ELR (cell line): Measurements from ENCODE around the gene FBXL5.

Source experiments
- DNase-seq: peaks from one replicate; pipeline ENCODE4 v3.0.0-alpha.2; 2015; ENCODE audit warnings: low read depth

FBXL5 gene, protein sequence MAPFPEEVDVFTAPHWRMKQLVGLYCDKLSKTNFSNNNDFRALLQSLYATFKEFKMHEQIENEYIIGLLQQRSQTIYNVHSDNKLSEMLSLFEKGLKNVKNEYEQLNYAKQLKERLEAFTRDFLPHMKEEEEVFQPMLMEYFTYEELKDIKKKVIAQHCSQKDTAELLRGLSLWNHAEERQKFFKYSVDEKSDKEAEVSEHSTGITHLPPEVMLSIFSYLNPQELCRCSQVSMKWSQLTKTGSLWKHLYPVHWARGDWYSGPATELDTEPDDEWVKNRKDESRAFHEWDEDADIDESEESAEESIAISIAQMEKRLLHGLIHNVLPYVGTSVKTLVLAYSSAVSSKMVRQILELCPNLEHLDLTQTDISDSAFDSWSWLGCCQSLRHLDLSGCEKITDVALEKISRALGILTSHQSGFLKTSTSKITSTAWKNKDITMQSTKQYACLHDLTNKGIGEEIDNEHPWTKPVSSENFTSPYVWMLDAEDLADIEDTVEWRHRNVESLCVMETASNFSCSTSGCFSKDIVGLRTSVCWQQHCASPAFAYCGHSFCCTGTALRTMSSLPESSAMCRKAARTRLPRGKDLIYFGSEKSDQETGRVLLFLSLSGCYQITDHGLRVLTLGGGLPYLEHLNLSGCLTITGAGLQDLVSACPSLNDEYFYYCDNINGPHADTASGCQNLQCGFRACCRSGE

DNA sequence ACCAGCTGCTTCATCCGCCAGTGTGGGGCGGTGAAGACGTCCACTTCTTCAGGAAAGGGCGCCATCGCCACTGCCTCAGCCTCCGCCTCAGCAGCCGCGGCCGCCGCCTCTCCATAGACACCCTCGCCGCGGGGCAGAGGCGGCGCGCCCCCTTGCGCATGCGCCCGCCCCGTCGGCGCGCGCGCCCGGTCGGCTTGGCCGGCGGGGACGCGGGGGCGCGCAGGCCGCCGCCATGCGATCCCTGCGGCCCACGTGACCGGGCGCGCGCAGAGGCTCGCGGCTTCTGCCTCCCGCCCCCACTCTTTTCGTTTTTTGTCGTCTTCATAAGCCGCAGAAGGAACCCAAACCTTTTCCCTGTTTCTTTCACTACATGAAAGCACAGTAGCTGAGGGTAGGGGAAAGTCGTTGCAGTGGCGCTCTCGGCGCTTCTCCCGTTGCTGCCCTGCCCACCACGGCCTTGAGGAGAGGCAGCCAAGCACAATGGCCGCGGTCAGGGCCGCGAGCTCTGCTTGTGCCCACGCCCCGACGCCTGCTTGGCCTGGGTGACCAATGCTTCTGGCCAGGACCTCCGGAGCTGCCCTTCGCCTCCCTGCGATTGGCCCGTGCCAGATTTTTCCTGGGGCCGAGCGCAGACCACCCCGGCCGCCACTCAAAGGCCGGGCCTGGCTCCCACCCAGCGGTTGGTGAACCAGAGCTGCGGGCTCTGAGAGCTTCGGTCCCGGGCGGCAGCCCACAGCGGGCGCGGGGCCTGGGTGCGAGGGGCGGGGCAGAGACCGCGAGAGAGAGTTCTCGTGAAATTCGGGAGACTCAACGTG lies at the start of gene FBXL5:
Gene FBXL5 (minus strand): TSS at position 135 of the 815 bp plus-strand sequence. CDS start 70 bp downstream, at position 65.
- peak; percentile 84 for DNase-seq

DNA sequence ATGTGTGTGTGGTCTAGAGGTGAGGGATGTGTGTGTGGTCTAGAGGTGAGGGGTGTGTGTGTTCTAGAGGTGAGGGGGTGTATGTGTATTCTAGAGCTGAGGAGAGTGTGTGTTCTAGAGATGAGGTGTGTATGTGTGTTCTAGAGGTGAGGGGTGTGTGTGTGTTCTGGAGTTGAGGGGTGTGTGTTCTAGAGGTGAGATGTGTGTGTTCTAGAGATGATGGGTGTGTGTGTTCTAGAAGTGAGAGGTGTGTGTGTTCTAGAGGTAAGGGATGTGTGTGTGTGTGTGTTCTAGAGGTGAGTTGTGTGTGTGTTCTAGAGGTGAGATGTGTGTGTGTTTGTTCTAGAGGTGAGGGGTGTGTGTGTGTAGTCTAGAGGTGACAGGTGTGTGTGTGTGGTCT lies 49.0 kb upstream of the FBXL5 start:
- no peak for DNase-seq

DNA sequence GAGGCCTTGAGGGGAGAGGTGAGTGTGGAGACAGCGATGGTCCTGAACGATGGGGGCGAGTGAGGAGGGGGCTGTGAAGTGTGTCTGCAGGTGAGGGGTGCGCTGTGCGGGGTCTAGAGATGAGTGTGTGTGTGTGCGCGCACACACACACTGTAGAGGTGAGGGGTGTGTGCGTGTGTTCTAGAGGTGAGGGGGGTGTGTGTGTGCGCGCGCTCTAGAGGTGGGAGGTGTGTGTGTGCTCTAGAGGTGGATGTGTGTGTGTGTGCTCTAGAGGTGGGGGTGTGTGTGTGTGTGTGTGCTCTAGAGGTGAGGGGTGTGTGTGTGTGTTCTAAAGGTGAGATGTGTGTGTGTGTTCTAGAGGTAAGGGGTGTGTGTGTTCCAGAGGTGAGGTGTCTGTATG lies 48.3 kb upstream of the FBXL5 start:
- DNase-seq, result no peak

DNA sequence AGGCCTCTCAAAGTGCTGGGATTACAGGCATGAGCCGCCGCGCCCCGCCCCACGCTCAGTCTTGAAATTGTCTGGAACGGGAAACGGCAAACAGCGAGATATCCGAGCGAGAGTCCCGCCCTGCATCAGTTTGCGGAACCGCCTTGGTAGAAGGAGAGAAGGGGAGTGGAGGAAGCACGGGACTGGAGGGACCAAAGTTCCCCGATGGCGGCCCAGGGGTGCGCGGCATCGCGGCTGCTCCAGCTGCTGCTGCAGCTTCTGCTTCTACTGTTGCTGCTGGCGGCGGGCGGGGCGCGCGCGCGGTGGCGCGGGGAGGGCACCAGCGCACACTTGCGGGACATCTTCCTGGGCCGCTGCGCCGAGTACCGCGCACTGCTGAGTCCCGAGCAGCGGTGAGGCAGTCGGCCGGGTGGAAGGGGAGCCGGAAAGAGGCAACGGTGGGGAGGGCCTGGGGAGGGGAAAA lies 47.8 kb upstream of the FBXL5 start, which contains the start of gene BST1:
Gene BST1 (plus strand): TSS at position 125 of the 463 bp plus-strand sequence. CDS start 80 bp downstream, at position 205.
- peak; percentile 46 for DNase-seq

DNA sequence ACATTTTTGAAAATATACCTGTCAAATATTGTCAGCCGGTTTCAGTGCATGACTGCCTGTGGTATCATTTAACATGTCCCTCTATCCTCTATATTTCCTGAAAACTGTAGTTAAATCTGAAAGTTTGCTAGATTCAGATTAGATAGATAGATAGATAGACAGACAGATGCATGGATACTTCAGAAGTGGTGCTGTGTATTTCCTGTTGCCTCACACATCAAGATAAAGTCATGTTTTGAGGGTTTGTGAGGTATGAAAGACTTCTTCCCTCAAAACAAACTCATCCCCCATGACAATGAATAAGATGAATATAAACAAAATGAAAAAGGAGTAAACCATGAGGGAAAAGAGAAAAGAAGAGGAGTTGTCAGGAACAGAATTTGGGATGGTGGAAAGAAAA lies 41.7 kb upstream of the FBXL5 start:
- no peak for DNase-seq

DNA sequence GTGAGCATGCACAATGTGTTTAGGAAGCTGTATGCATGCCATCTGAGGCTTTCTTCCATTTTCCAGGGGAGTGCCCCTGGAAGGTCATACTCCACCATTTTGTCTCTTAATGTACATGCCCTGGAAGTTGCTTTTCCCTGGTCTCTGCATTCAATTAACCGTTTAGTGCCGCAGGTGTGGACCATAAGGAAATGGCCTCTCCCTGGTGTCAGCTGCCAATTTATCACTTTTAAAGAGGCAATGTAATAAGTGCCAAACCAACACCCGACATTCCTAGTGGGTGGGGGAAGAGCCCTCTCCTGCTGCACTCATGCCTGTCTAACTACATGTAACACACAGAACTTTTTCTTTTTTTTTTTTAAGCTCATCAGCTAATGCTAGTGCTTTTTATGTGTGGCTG lies 40.6 kb upstream of the FBXL5 start:
- no peak for DNase-seq

DNA sequence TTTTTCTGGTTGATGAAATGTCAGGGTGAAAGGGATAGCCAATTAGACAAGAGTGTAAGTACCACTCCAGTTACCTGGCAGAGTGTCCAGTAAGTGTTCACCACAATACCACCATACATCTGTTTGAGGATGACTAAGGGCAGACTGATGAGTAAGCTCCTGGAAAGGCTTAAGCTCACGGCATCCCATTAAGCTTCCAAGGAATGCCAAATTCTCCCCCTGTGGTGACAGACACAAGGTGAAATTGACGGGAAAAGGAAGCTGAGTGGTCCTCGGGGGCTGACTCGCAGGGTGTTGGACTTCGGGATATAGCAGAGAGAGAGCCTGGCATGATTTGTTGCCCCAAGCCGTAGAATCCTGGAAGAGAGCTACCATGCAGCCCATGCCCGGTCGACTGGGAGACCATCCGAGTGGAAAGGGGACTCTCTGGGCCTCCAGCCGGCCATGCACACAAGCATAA lies 40.1 kb upstream of the FBXL5 start:
- DNase-seq, result peak; percentile 98

DNA sequence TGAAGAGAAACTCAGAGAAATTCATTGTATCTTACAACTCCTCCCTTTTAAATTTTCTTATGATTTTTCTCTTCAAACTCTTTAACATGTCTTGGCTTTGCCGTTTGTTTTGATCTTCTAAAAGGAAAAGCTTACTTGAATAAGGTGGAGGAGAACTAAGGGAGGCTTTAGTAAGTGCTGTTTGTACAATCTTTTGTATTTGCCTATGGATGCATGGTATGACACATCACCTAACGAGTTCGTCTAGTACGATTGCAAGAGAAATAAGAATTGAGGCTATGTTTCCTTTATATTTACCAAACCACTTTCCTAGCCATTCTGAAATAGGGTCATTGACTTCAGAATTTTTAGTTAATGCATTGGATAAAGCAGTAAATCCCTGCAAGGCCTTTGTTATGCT lies 39.3 kb upstream of the FBXL5 start:
- no peak for DNase-seq

DNA sequence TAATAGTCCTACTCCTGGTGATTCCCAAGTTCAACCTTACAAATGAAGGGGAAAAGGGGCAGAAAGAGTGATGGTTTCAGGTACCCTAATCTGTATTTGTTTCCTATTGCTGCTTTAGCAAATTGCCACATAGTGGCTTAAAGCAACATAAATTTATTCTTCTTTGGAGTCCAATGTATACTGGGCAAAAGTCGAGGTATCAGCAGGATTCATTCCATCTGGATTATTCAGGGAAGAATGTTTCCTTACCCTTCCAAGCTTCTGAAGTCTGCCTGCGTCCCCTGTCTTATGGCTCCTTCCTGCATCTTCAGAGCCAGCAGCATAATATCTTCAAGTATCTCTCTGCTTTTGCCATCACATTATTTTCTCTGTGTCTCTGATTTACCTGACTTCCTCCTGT lies 37.4 kb upstream of the FBXL5 start:
- DNase-seq, result no peak

DNA sequence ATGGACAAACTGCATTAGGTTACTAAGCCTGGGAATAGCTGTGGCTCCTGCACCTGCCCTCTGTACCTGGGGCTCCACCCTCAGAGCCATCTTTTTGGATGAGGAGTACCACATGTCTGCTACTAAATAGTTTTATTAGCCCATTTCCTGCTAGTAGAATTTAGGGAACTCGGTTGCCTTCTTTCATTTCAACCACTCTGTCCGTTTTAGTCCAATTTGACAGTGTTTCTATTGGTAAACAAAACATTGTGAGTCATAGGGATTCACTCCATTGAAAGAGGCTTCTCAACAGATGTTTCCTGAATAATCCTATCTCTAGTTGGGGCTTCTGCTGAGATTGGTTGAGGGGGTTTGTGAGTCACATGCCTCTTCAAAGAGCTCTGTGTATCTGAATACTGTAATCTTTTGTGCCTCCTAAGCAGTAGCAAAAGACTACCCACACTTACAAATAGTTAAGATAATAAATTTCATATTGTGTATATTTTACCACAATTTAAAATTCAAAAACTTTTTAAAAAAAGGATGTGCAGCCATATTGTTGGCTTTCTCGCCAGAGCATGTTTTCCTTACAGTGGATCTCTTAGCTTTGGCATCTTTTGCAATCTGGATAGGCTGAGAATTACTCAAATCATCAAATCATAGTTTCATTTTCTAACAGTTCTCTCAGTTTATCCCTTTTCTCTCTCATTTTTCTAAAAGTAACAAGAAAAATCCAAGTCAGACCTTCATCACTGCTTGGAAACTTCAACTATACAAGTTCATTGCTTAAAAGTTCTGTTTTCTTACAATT lies 36.4 kb upstream of the FBXL5 start:
- DNase-seq, result peak; percentile 93

DNA sequence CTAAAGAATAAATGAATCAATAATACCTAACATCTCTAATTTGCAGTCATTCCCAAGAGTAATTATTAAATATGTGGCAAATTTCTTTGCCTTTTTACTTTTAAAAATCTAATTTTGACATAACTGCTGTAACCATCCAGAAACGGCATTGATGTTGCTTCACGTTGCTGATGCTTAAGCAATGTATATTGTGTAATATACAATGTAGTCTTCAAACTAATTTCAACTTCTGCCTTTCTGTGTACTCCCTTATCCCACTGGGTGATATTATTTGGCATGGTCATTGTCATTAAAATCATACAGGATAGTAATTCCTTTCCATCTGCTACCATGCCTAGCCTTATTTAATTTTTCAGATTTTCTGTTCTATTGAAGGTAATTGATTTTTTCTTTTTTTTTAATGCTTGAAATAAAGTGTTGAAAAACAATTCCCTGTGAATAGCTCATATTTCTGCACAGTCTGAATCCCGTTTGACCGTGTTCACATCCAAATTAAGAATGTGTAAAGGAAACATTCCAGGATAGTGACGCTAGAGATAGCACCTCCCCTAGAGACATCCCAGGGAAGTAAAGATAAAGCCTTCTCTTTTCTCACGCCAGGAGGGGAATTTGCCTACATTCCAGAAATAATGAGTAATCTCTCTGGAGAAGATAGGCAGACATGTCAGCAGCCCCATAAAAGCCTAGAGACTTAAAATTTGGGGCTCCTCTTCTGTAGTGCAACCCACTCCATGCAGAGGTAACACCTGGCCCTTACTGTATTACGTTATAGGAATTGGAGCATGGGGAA lies 35.1 kb upstream of the FBXL5 start:
- DNase-seq, result peak; percentile 97

DNA sequence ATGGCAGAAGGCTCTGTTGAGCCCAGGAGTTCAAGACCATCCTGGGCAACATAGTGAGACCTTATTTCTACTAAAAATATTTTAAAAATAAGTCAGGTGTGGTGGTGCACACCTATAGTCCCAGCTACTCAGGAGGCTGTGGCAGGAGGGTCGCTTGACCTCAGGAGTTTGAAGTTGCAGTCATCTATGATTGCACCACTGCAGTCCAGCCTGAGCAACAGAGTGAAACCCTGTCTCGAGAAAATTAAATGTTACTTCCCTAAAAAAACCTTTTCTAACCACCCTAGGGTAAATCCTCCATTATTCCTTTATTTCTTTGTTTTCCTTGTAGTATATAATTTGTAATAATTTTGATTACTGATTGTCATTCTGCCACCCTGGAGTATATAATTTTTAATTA lies 34.4 kb upstream of the FBXL5 start:
- peak; percentile 49 for DNase-seq

DNA sequence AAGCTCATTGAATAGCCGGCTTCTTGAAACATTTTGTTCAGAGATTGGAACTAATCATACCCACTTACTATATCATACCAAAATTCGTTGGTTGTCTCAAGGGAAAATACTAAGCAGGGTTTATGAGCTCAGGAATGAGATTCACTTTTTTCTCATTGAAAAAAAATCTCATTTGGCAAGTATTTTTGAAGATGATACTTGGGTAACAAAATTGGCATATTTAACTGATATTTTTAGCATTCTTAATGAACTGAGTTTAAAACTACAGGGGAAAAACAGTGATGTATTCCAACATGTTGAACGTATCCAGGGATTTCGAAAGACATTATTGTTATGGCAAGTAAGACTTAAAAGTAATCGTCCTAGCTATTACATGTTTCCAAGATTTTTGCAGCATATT lies 32.9 kb upstream of the FBXL5 start:
- no peak for DNase-seq

DNA sequence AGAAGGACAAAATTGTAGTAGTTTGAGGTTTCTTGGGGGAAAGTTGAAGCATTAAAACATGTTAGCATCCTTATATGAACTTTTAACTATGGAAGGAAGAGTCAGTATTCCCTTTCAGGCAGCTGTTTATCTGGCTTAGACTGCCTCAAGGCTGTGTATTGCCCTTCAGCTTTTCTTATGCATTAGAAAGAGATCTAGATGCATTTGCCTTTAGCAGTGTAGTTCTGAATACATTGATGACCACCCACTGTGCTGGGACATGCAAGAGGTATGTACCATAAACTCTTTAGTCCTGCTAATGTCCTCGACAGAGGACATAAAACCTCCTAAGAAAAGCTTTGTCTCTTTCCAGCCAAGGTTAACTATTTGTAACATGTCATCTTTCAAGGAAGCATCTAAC lies 29.3 kb upstream of the FBXL5 start:
- DNase-seq, result no peak

DNA sequence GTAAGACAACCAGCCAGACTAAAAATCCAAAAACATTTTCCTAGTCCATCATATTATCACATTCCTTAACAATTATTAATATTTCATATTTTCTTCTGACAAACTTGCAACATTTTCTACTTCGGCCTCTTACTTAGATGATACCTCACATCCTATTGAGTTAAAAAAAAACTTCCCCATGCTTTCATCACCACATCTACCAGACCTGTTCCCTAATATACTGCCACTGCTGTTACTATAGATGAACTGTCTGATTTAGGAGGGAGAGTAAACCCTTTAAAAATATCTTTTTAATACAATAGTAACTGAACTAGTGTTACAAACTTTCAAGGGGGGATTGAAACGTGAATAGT lies 28.0 kb upstream of the FBXL5 start:
- no peak for DNase-seq

DNA sequence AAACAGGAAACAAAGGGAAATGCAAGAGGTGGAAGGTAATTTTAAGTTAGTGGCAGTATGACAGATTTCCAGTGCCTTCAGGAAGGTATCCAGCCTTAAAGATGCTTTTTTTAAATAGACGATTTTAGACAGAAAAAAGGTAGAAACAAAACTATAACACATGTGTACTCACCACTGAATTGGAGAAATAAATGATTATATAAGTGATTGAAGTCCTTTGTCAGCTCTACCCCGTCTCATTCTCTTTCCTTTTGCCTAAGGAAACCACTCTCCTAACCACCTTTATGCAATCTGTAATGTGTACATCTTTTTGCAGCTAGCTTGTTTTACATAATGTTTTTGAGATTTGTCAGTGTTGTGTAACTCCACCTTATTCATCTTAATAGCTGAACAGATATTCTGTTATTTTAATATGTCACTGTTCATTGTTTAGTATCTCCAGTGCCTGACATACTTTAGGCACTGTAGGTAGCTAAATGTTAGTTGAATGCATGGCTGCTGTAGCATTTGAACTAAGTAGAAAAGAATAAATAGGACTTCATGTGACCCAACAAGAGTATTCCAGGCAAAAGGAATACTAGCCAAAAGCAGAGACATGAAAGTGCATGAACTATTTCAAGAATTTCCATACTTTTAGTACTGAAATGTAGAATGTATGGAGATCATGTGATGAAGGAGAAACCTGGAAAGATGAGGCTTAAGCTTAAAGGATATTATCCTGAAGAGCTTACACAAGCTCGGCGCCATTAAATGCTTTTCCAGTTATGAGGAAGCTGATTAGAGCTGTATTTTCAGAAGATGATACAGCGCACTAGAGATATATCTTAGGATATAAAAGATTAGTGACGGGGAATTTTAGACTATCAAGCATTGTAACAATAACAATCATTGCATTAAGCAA lies 27.3 kb upstream of the FBXL5 start:
- peak; percentile 27 for DNase-seq

DNA sequence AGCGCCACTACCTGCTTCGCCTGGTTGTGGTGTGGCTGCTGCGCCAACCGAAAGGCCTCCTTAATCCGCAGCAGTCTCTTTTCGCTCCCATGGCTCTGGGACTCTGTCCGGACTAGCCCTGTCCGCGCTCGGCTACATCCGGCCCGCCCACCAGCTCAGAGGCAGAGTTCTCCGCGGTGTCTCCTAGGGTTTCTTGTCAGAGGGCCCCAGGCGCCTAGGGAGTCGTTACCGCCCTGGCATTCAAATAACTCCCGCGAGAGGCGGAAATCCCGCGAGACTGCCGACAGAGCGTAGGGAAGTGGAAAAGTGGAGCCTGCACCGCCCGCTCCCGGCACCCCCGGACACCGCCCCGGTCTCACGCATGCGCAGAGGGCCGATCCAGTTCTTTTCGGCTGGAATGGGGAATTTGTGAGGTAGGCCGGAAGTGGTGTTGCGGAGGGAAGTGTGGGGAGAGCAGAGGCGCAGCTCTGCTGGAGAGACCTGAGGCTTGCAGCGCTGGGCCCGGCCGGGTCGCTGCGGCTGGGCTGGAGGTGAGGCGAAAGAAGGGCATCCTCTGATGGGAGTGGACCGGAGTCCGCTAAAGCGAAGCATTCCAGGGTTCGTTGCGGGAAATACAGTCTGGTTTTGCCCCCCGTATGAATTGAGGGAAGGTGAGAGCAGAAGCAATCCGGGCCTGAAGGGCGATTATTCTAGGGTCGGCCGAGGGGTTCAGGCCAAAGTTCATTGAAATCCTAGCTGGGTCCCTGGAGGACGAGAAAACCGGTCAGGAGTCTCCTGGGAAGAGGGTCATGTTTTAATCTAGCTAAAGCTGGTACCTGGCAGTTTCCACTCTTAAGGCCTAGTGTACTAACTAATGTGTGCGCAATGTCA lies 26.4 kb upstream of the FBXL5 start, which contains the start of gene FAM200B:
Gene FAM200B (plus strand): TSS at position 456 of the 870 bp plus-strand sequence. CDS start 5,151 bp downstream, outside the sequence.
- DNase-seq, result peak; percentile 99

DNA sequence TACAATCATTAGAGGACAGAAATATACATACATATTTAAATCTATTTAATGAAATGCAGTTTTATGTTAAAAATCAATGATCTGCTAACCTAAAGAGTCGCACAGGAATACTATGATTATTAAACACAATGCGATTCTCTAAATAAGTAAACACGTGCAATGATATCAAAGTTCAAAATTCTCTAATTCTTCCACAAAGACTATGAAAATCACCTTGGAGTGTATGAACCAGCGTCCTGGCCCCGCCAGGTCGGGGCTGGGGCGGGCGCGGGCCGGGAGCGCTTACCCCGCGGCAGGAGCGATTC lies 25.9 kb upstream of the FBXL5 start:
- DNase-seq, result no peak

DNA sequence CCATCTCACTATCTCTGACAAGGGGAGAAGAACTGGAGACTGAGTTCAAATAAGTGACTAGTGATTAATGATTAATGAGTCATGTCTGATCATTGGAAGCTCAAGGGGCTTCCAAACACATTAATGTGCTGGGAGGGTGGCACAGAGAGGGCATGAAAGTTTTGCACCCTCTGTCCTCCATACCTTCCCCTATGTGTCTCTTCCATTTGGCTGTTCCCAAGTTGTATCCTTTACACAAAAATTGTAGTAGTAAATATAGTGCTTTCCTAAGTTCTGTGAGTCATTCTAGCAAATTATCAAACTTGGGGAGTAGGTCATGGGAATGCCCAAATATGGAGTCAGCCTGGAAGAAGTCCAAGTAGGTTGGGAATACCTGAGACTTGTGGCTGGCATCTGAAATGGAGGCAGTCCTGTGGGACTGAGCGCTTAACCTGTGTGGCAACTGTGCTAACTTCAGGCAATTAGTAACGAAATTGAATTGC lies 22.4 kb upstream of the FBXL5 start:
- peak; percentile 64 for DNase-seq
